ENCODE data around the gene NOTCH1. TPM values are rescaled to one million over a fixed set of nuclear protein-coding genes. Genes with fewer than 3 reads are reported as not detected.
A peak's percentile ranks its signal among the peaks of the same experiment; 100 is the strongest.
"Not testable (repeated sequence)": the region's sequence is repeated elsewhere in the genome, so short reads cannot be mapped to it uniquely, and the experiment has no call there.

Gene NOTCH1
- total RNA-seq, 1 donor from 2014 or later = 134 TPM

GRCh38 chr9:136578915-136579649 lies 33.2 kb upstream of the NOTCH1 start:
- DNase-seq (ENCODE audit: low spot score) = no peak

GRCh38 chr9:136578626-136578914 lies 32.7 kb upstream of the NOTCH1 start:
- DNase-seq (ENCODE audit: low spot score) = no peak

GRCh38 chr9:136577941-136578625 lies 32.2 kb upstream of the NOTCH1 start:
- DNase-seq (ENCODE audit: low spot score) = no peak

- DNase-seq (ENCODE audit: low spot score) = peak; percentile 69
These were observed 30.4 kb upstream of the NOTCH1 start for GRCh38 chr9:136576269-136576626.

- DNase-seq (ENCODE audit: low spot score) = no peak
These were observed 29.9 kb upstream of the NOTCH1 start for GRCh38 chr9:136575626-136576268.

- not testable (repeated sequence) for DNase-seq (ENCODE audit: low spot score)
These were observed 28.8 kb upstream of the NOTCH1 start for GRCh38 chr9:136574606-136575005.

GRCh38 chr9:136572828-136573625 lies 27.2 kb upstream of the NOTCH1 start:
- DNase-seq (ENCODE audit: low spot score) = no peak

- DNase-seq (ENCODE audit: low spot score) = no peak
These were observed 26.4 kb upstream of the NOTCH1 start for GRCh38 chr9:136572003-136572827.

- no peak for DNase-seq (ENCODE audit: low spot score)
These were observed 25.7 kb upstream of the NOTCH1 start for GRCh38 chr9:136571531-136571930.

- no peak for DNase-seq (ENCODE audit: low spot score)
These were observed 25.1 kb upstream of the NOTCH1 start for GRCh38 chr9:136570916-136571315.

- DNase-seq (ENCODE audit: low spot score) = no peak
These were observed 24.5 kb upstream of the NOTCH1 start for GRCh38 chr9:136570191-136570845.

- DNase-seq (ENCODE audit: low spot score) = no peak
These were observed 23.8 kb upstream of the NOTCH1 start for GRCh38 chr9:136569526-136570148.

- no peak for DNase-seq (ENCODE audit: low spot score)
These were observed 22.6 kb upstream of the NOTCH1 start for GRCh38 chr9:136568288-136569081.

GRCh38 chr9:136567651-136568287 lies 21.9 kb upstream of the NOTCH1 start:
- peak; percentile 86 for DNase-seq (ENCODE audit: low spot score)

GRCh38 chr9:136566901-136567300 lies 21.1 kb upstream of the NOTCH1 start:
- DNase-seq (ENCODE audit: low spot score) = no peak

- DNase-seq (ENCODE audit: low spot score) = no peak
These were observed 20.7 kb upstream of the NOTCH1 start for GRCh38 chr9:136566553-136566895.

- no peak for DNase-seq (ENCODE audit: low spot score)
These were observed 20.1 kb upstream of the NOTCH1 start for GRCh38 chr9:136565715-136566552.

GRCh38 chr9:136565086-136565714 lies 19.4 kb upstream of the NOTCH1 start:
- DNase-seq (ENCODE audit: low spot score) = no peak
